PFSK-1 (cell line): Measurements from ENCODE around the gene UNC45A.

ENCODE experiments used
- FOXP2 ChIP-seq: optimal IDR thresholded peaks from 2 replicates; pipeline ENCODE3; 2011; ENCODE audit warnings: borderline replicate concordance, control low read depth, inconsistent platforms; ENCODE audit not compliant: insufficient read depth; ENCODE audit errors: extremely low read length, extremely low read depth
- POLR2AphosphoS5 ChIP-seq: IDR thresholded peaks from 2 replicates; pipeline ENCODE4 v1.6.1; 2012; ENCODE audit warnings: low read depth, mild to moderate bottlenecking, control low read depth, low read length, moderate library complexity
- TF ChIP-seq, protein P1 (sequence below), 2 experiments: IDR thresholded peaks; 2 replicates each; pipeline versions ENCODE4 v1.6.1 to v1.8.0; 2011 to 2012; ENCODE audit warnings: low read depth in 2 of 2, low read length in 2 of 2, control low read depth in 1 of 2, inconsistent platforms in 1 of 2, mild to moderate bottlenecking in 1 of 2, moderate library complexity in 1 of 2; ENCODE audit not compliant: insufficient read depth in 1 of 2

DNA sequence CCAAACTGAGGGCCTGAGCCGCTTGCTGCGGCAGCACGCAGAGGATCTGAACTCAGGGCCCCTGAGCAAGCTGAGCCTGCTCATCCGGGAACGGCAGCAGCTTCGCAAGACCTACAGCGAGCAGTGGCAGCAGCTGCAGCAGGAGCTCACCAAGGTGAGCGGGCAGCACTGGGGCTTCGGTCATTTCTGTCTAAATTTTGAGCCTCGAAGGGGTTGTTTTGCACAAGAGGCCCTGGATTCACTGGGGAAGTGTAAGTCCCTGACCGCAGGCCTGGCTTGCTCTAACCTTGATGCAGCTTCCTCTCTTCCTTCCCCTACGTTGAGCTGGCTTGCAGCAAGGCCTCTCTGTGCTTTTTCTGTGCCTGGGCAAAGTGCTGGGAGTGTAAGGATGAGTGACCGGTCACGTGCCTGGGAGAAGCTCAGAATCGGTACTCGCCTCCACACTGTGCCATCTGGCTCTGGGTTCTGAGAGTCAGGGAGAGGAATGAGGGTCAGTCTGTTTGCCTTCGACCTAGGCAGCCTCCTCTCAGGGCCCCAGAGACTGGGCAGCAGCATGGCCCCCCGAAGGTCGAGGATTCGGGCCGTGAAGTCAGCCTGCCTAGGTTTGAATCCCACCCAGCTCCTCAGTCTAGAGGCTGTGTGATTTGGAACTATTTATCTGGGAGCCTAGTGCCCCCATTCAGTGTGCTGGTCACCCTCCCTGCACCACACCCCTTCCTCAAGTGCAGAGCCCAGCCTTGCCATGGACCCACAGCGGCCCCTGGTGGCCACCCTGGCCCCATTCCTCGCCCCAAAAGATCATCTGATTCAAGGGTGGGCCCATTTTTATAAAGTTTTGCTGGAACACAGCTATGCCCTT is 49.4 kb upstream of the UNC45A start:
- TF ChIP-seq POLR2AphosphoS5 (no peak), FOXP2 (peak; percentile 38)
- TF ChIP-seq, protein P1, sequence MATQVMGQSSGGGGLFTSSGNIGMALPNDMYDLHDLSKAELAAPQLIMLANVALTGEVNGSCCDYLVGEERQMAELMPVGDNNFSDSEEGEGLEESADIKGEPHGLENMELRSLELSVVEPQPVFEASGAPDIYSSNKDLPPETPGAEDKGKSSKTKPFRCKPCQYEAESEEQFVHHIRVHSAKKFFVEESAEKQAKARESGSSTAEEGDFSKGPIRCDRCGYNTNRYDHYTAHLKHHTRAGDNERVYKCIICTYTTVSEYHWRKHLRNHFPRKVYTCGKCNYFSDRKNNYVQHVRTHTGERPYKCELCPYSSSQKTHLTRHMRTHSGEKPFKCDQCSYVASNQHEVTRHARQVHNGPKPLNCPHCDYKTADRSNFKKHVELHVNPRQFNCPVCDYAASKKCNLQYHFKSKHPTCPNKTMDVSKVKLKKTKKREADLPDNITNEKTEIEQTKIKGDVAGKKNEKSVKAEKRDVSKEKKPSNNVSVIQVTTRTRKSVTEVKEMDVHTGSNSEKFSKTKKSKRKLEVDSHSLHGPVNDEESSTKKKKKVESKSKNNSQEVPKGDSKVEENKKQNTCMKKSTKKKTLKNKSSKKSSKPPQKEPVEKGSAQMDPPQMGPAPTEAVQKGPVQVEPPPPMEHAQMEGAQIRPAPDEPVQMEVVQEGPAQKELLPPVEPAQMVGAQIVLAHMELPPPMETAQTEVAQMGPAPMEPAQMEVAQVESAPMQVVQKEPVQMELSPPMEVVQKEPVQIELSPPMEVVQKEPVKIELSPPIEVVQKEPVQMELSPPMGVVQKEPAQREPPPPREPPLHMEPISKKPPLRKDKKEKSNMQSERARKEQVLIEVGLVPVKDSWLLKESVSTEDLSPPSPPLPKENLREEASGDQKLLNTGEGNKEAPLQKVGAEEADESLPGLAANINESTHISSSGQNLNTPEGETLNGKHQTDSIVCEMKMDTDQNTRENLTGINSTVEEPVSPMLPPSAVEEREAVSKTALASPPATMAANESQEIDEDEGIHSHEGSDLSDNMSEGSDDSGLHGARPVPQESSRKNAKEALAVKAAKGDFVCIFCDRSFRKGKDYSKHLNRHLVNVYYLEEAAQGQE (IDR thresholded peaks at IDR 0.05; ENCODE audit: insufficient read depth in 1 of 2, low read depth in 2 of 2, low read length in 2 of 2) = no peak
